Measurements from ENCODE around the gene PPP2R5D. TPM values are rescaled to one million over a fixed set of nuclear protein-coding genes. Genes with fewer than 3 reads are reported as not detected.

The PPP2R5D gene
- total and polyA plus RNA-seq, 7 donors: 26.7 to 41.5 (median 35.5) TPM

GRCh38 chr6:42962502-42963178 is 21.7 kb upstream of the PPP2R5D start:
- H3K27ac ChIP-seq: no peak overlapping the region
- H3K4me3 ChIP-seq: no peak overlapping the region
- TF ChIP-seq POLR2A (IDR thresholded peaks at IDR 0.05) (no peak), POLR2AphosphoS5 (IDR thresholded peaks at IDR 0.05) (no peak), EP300 (IDR thresholded peaks at IDR 0.05) (no peak)
- TF ChIP-seq, protein P1, sequence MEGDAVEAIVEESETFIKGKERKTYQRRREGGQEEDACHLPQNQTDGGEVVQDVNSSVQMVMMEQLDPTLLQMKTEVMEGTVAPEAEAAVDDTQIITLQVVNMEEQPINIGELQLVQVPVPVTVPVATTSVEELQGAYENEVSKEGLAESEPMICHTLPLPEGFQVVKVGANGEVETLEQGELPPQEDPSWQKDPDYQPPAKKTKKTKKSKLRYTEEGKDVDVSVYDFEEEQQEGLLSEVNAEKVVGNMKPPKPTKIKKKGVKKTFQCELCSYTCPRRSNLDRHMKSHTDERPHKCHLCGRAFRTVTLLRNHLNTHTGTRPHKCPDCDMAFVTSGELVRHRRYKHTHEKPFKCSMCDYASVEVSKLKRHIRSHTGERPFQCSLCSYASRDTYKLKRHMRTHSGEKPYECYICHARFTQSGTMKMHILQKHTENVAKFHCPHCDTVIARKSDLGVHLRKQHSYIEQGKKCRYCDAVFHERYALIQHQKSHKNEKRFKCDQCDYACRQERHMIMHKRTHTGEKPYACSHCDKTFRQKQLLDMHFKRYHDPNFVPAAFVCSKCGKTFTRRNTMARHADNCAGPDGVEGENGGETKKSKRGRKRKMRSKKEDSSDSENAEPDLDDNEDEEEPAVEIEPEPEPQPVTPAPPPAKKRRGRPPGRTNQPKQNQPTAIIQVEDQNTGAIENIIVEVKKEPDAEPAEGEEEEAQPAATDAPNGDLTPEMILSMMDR (IDR thresholded peaks at IDR 0.05): no peak
- WGBS, 2 donors: 92 to 93% methylated on average over 13 of the region's 13 CpGs
- H3K27me3 ChIP-seq: no peaks in the 10 kb centered on the region
- intact Hi-C loops (cut with DNase I): no loop called here
- H3K4me1 ChIP-seq: peaks cover 0 to 16% (median 14%) of the 10 kb centered on the region in 4 donors
- H3K36me3 ChIP-seq: peaks cover 13 to 48% (median 16%) of the 10 kb centered on the region in 4 donors
- H3K9me3 ChIP-seq: no peaks in the 10 kb centered on the region
- DNase-seq: no peak

GRCh38 chr6:42963179-42963854 is 21.1 kb upstream of the PPP2R5D start:
- H3K27me3 ChIP-seq: no peaks in the 10 kb centered on the region

GRCh38 chr6:42963855-42964605 is 20.3 kb upstream of the PPP2R5D start:
- Histone ChIP-seq H3K9me3 (no peaks in the 10 kb centered on the region), H3K27me3 (no peaks in the 10 kb centered on the region), H3K4me1 (peaks cover 0 to 16% (median 14%) of the 10 kb centered on the region in 4 donors), H3K36me3 (peaks cover 13 to 60% (median 24%) of the 10 kb centered on the region in 4 donors), H3K27ac (no peak overlapping the region), H3K4me3 (no peak overlapping the region)
- no peak for DNase-seq
- TF ChIP-seq, protein P1 (IDR thresholded peaks at IDR 0.05): no peak
- TF ChIP-seq EP300 (IDR thresholded peaks at IDR 0.05) (no peak), POLR2A (IDR thresholded peaks at IDR 0.05) (no peak), POLR2AphosphoS5 (IDR thresholded peaks at IDR 0.05) (no peak)
- WGBS, 2 donors: 86 to 88% methylated on average over 9 of the region's 9 CpGs
- intact Hi-C loops (cut with DNase I): no loop called here

More at GRCh38 chr6:42963179-42963854, 21.1 kb upstream of the PPP2R5D start:
- Histone ChIP-seq H3K27ac (no peak overlapping the region), H3K9me3 (no peaks in the 10 kb centered on the region), H3K4me3 (no peak overlapping the region), H3K4me1 (peaks cover 0 to 16% (median 14%) of the 10 kb centered on the region in 4 donors), H3K36me3 (peaks cover 13 to 53% (median 20%) of the 10 kb centered on the region in 4 donors)
- 90 to 92% methylated on average over 12 of the region's 12 CpGs for WGBS, 2 donors
- no peak for TF ChIP-seq EP300 (IDR thresholded peaks at IDR 0.05)
- TF ChIP-seq POLR2AphosphoS5 (IDR thresholded peaks at IDR 0.05): no peak
- TF ChIP-seq, protein P1 (IDR thresholded peaks at IDR 0.05): no peak
- TF ChIP-seq POLR2A (IDR thresholded peaks at IDR 0.05): no peak
- intact Hi-C loops (cut with DNase I): no loop called here
- DNase-seq: no peak

- no peaks in the 10 kb centered on the region for H3K27me3 ChIP-seq
- H3K4me3 ChIP-seq: no peak overlapping the region
- TF ChIP-seq EP300 (IDR thresholded peaks at IDR 0.05) (no peak), POLR2AphosphoS5 (IDR thresholded peaks at IDR 0.05) (no peak), POLR2A (IDR thresholded peaks at IDR 0.05) (no peak)
- TF ChIP-seq, protein P1 (IDR thresholded peaks at IDR 0.05): no peak
- 79 to 86% methylated on average over 7 of the region's 7 CpGs for WGBS, 2 donors
- H3K4me1 ChIP-seq: peaks cover 0 to 5% (median 2%) of the 10 kb centered on the region in 4 donors
- H3K27ac ChIP-seq: no peak overlapping the region
- no peaks in the 10 kb centered on the region for H3K9me3 ChIP-seq
- intact Hi-C loops (cut with DNase I): no loop called here
- H3K36me3 ChIP-seq: peaks cover 18 to 65% (median 25%) of the 10 kb centered on the region in 4 donors
- DNase-seq: no peak
Measured at GRCh38 chr6:42966571-42966970, 17.8 kb upstream of the PPP2R5D start.

All from sigmoid colon (tissue), 7 donors.